ENCODE measurements around the gene CSK.

DNA sequence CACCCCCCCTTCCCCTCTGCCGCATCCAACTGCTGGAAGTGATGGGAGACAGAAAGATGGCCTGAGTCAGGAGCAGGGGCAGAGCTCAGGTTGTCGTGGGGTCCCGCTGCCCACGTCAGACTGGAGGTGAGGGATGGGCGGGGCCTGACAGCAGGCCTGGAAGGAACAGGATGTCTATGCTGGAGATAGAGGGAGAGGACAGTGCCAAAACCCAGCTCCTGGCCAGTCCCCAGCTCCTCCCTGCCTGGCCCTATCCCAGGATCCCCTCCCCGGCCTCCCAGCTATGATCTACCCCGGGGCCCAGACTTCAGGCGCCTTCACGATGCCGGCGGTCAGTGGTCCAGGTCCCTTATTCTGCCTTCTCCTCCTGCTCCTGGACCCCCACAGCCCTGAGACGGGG, 30.7 kb downstream of the CSK start, which contains the start of gene LMAN1L:
- no peak for TF ChIP-seq CTCF (IDR thresholded peaks at IDR 0.05)
- TF ChIP-seq RAD21 (IDR thresholded peaks at IDR 0.05; ENCODE audit: low read length) = no peak
- no peak for TF ChIP-seq CHD2 (IDR thresholded peaks at IDR 0.05; ENCODE audit: low read length, partially characterized antibody)
- no peak for TF ChIP-seq EP300 (IDR thresholded peaks at IDR 0.05; ENCODE audit: borderline replicate concordance in 1 of 2, low read depth in 1 of 2, low read length in 1 of 2)
- no peak for TF ChIP-seq POLR2AphosphoS5 (IDR thresholded peaks at IDR 0.05; ENCODE audit: low read depth, low read length)
- TF ChIP-seq RCOR1 (IDR thresholded peaks at IDR 0.05; ENCODE audit: low read length) = no peak
- no peak for TF ChIP-seq MAX (IDR thresholded peaks at IDR 0.05; ENCODE audit: low read depth)
- TF ChIP-seq GABPA (IDR thresholded peaks at IDR 0.05; ENCODE audit: low read depth) = no peak
- no peak for TF ChIP-seq TAF1 (IDR thresholded peaks at IDR 0.05; ENCODE audit: borderline replicate concordance, low read depth, low read length)
- TF ChIP-seq ELF1 (IDR thresholded peaks at IDR 0.05) = no peak
- TF ChIP-seq, protein P1, sequence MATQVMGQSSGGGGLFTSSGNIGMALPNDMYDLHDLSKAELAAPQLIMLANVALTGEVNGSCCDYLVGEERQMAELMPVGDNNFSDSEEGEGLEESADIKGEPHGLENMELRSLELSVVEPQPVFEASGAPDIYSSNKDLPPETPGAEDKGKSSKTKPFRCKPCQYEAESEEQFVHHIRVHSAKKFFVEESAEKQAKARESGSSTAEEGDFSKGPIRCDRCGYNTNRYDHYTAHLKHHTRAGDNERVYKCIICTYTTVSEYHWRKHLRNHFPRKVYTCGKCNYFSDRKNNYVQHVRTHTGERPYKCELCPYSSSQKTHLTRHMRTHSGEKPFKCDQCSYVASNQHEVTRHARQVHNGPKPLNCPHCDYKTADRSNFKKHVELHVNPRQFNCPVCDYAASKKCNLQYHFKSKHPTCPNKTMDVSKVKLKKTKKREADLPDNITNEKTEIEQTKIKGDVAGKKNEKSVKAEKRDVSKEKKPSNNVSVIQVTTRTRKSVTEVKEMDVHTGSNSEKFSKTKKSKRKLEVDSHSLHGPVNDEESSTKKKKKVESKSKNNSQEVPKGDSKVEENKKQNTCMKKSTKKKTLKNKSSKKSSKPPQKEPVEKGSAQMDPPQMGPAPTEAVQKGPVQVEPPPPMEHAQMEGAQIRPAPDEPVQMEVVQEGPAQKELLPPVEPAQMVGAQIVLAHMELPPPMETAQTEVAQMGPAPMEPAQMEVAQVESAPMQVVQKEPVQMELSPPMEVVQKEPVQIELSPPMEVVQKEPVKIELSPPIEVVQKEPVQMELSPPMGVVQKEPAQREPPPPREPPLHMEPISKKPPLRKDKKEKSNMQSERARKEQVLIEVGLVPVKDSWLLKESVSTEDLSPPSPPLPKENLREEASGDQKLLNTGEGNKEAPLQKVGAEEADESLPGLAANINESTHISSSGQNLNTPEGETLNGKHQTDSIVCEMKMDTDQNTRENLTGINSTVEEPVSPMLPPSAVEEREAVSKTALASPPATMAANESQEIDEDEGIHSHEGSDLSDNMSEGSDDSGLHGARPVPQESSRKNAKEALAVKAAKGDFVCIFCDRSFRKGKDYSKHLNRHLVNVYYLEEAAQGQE (IDR thresholded peaks at IDR 0.05; ENCODE audit: low read depth, low read length) = no peak
- TF ChIP-seq TCF12 (IDR thresholded peaks at IDR 0.05) = no peak
- TF ChIP-seq NRF1 (IDR thresholded peaks at IDR 0.05; ENCODE audit: low read depth, low read length) = no peak
